GM23338 (cell line): ENCODE measurements around the gene MPHOSPH9. TPM values are rescaled to one million over a fixed set of nuclear protein-coding genes. Genes with fewer than 3 reads are reported as not detected.

Source experiments
- ATAC-seq: fragments of 200-7000 bp; cut with Tn5 transposase; 3 replicates; pipeline ENCODE4 v1.9.1; 2020
- DNase-seq: peaks from one replicate; pipeline ENCODE4 v3.0.0-alpha.2; 2015; ENCODE audit warnings: low spot score
- H2AFZ ChIP-seq: fragments of 200-600 bp; sonication (generic); 2 replicates; pipeline ENCODE4 v1.8.0; 2016; ENCODE audit warnings: antibody characterized with exemption, mild to moderate bottlenecking, moderate library complexity
- H3F3A ChIP-seq: fragments of 200-600 bp; sonication (generic); replicated peaks from 2 replicates; pipeline ENCODE4 v1.8.0; 2017; ENCODE audit warnings: antibody characterized with exemption, mixed run types, low read depth
- H3K27ac ChIP-seq: fragments of 200-600 bp; sonication (generic); 2 replicates; pipeline ENCODE4 v1.6.1; 2016; ENCODE audit warnings: low read depth
- H3K27me3 ChIP-seq: fragments of 200-600 bp; sonication (generic); 2 replicates; pipeline ENCODE4 v1.8.0; 2016; ENCODE audit warnings: mild to moderate bottlenecking, mixed run types, moderate library complexity; ENCODE audit not compliant: insufficient read depth
- H3K36me3 ChIP-seq: fragments of 200-600 bp; sonication (generic); 2 replicates; pipeline ENCODE4 v1.8.0; 2016; ENCODE audit warnings: mild to moderate bottlenecking; ENCODE audit not compliant: insufficient read depth
- H3K4me1 ChIP-seq: fragments of 200-600 bp; sonication (generic); 2 replicates; pipeline ENCODE4 v1.8.0; 2016; ENCODE audit warnings: mild to moderate bottlenecking, moderate library complexity; ENCODE audit not compliant: insufficient read depth
- H3K4me2 ChIP-seq: fragments of 200-600 bp; sonication (generic); 2 replicates; pipeline ENCODE4 v1.7.1; 2017; ENCODE audit warnings: mixed run types
- H3K4me3 ChIP-seq: fragments of 200-600 bp; sonication (generic); 2 replicates; pipeline ENCODE4 v1.6.1; 2016; ENCODE audit warnings: mixed run types
- H3K79me2 ChIP-seq: fragments of 200-600 bp; sonication (generic); replicated peaks from 2 replicates; pipeline ENCODE4 v1.8.0; 2017; ENCODE audit warnings: mild to moderate bottlenecking; ENCODE audit not compliant: insufficient read depth
- H3K9me2 ChIP-seq: fragments of 200-600 bp; sonication (generic); 2 replicates; pipeline ENCODE4 v1.8.0; 2017; ENCODE audit not compliant: insufficient read depth
- H4K20me1 ChIP-seq: fragments of 200-600 bp; sonication (generic); replicated peaks from 2 replicates; pipeline ENCODE4 v1.8.0; 2017; ENCODE audit warnings: mild to moderate bottlenecking; ENCODE audit not compliant: insufficient read depth
- H3K27ac Mint-ChIP-seq: 2 replicates; pipeline ENCODE4 v1.8.0; 2020; ENCODE audit warnings: inconsistent platforms, mild to moderate bottlenecking, moderate library complexity, mixed read lengths
- H3K27me3 Mint-ChIP-seq: 3 replicates; pipeline ENCODE4 v1.8.0; 2022; ENCODE audit warnings: low read depth, mild to moderate bottlenecking, moderate library complexity, mixed read lengths, inconsistent platforms; ENCODE audit not compliant: insufficient read depth, poor library complexity
- H3K36me3 Mint-ChIP-seq: 3 replicates; pipeline ENCODE4 v1.8.0; 2021; ENCODE audit warnings: low read depth, mild to moderate bottlenecking, inconsistent platforms, moderate library complexity, mixed read lengths
- H3K4me1 Mint-ChIP-seq: 3 replicates; pipeline ENCODE4 v1.8.0; 2020; ENCODE audit warnings: mild to moderate bottlenecking, inconsistent platforms, mixed read lengths
- H3K4me3 Mint-ChIP-seq: 3 replicates; pipeline ENCODE4 v1.8.0; 2021; ENCODE audit warnings: moderate library complexity, mild to moderate bottlenecking, inconsistent platforms, mixed read lengths
- H3K9me3 Mint-ChIP-seq: 3 replicates; pipeline ENCODE4 v1.8.0; 2020; ENCODE audit warnings: moderate library complexity, mild to moderate bottlenecking, inconsistent platforms, mixed read lengths
- CREB1 ChIP-seq: fragments of 250-450 bp; sonication (Bioruptor Pico); IDR thresholded peaks from 2 replicates; pipeline ENCODE4 v1.5.0; 2020; ENCODE audit warnings: low read depth, mild to moderate bottlenecking, moderate library complexity
- ETS1 ChIP-seq: IDR thresholded peaks from 2 replicates; pipeline ENCODE4 v1.6.1; 2016; ENCODE audit warnings: antibody characterized with exemption
- JUNB ChIP-seq: IDR thresholded peaks from one replicate; pipeline ENCODE4 v1.6.1; 2016; ENCODE audit warnings: antibody characterized with exemption; ENCODE audit not compliant: unreplicated experiment
- POLR2AphosphoS5 ChIP-seq: IDR thresholded peaks from 2 replicates; pipeline ENCODE4 v1.6.1; 2016; ENCODE audit warnings: antibody characterized with exemption, low read depth
- REST ChIP-seq: IDR thresholded peaks from one replicate; pipeline ENCODE4 v1.6.1; 2018; ENCODE audit warnings: antibody characterized with exemption; ENCODE audit not compliant: unreplicated experiment
- ZNF331 ChIP-seq: fragments of 250-450 bp; sonication (Bioruptor Pico); IDR thresholded peaks from 2 replicates; pipeline ENCODE4 v1.5.0; 2020; ENCODE audit warnings: low read depth, mild to moderate bottlenecking, moderate library complexity
- ZNF462 ChIP-seq: fragments of 250-450 bp; sonication (Bioruptor Pico); IDR thresholded peaks from 2 replicates; pipeline ENCODE4 v1.5.0; 2020; ENCODE audit warnings: mild to moderate bottlenecking, moderate library complexity
- polyA plus RNA-seq: library from polyadenylated mRNA; unstranded; fragments of >200 nt; fragmentation: Nextera tagmentation; extraction: Ambion mirVana; gene quantifications from 2 replicates; pipeline ENCODE4 v1.2.1, GENCODE V29; 2016
- total RNA-seq: library from RNA; depleted of rRNA; stranded (reverse); fragments of >200 nt; shearing (Covaris generic); gene quantifications from 2 replicates; pipeline ENCODE4 v1.2.3, GENCODE V29; 2014
- TF ChIP-seq, protein P1 (sequence below), 2 experiments: fragments of 200-600 bp in 1 of 2; sonication (generic) in 1 of 2; conservative IDR thresholded peaks; 2 replicates each; pipeline versions ENCODE4 v1.5.1 to v1.6.1; 2016 to 2017; ENCODE audit warnings: antibody characterized with exemption in 2 of 2, low read depth in 2 of 2, mild to moderate bottlenecking in 2 of 2, moderate library complexity in 1 of 2

The MPHOSPH9 gene
- total and polyA plus RNA-seq, 2 experiments from 2014 or later: 30.5 to 77.9 TPM

DNA sequence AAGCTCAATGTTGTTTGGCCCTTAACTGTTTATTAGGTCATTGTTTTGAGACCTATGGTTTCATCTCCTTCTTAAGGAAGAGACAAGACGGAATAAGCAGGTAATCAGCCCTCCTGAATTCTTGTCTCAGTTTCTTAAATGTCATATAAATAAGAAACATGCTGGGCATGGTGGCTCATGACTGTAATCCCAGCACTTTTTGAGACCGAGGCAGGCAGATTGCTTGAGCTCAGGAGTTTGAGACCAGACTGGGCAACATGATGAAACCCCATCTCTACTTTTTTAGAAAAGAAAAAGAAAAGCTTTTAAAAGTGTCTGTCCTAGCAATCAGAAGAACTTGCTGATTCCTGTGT lies 5.4 kb upstream of the MPHOSPH9 start:
- TF ChIP-seq, protein P1, sequence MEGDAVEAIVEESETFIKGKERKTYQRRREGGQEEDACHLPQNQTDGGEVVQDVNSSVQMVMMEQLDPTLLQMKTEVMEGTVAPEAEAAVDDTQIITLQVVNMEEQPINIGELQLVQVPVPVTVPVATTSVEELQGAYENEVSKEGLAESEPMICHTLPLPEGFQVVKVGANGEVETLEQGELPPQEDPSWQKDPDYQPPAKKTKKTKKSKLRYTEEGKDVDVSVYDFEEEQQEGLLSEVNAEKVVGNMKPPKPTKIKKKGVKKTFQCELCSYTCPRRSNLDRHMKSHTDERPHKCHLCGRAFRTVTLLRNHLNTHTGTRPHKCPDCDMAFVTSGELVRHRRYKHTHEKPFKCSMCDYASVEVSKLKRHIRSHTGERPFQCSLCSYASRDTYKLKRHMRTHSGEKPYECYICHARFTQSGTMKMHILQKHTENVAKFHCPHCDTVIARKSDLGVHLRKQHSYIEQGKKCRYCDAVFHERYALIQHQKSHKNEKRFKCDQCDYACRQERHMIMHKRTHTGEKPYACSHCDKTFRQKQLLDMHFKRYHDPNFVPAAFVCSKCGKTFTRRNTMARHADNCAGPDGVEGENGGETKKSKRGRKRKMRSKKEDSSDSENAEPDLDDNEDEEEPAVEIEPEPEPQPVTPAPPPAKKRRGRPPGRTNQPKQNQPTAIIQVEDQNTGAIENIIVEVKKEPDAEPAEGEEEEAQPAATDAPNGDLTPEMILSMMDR (conservative IDR thresholded peaks at IDR 0.05; ENCODE audit: low read depth in 2 of 2): no peak
- TF ChIP-seq JUNB (no peak), ZNF331 (CRISPR knock-in tag) (no peak), ETS1 (no peak), CREB1 (no peak), ZNF462 (no peak), REST (no peak), POLR2AphosphoS5 (no peak)
- Histone ChIP-seq H3F3A (peaks cover 7% of the 10 kb centered on the region; the same call in 1 of the 2 replicates), H4K20me1 (peaks cover 13% of the 10 kb centered on the region), H3K36me3 (no peaks in the 10 kb centered on the region), H3K27ac (no peak overlapping the region), H3K9me2 (no peaks in the 10 kb centered on the region), H3K4me3 (no peak overlapping the region), H3K4me1 (peaks cover 3% of the 10 kb centered on the region; the same call in 1 of the 2 replicates), H2AFZ (no peak overlapping the region), H3K27me3 (no peaks in the 10 kb centered on the region), H3K4me2 (no peak overlapping the region), H3K79me2 (peaks cover 44% of the 10 kb centered on the region)
- H3K36me3 Mint-ChIP-seq: peaks cover 26% of the 10 kb centered on the region
- no peak overlapping the region for H3K4me3 Mint-ChIP-seq
- peaks cover 5% of the 10 kb centered on the region for H3K27me3 Mint-ChIP-seq
- peaks cover 3% of the 10 kb centered on the region; the same call in 1 of the 3 replicates for H3K4me1 Mint-ChIP-seq
- no peak for DNase-seq
- H3K9me3 Mint-ChIP-seq: no peaks in the 10 kb centered on the region
- ATAC-seq: no peak
- no peak overlapping the region for H3K27ac Mint-ChIP-seq
